Right ventricle myocardium inferior (tissue), 1 donor: ENCODE data around the gene UIMC1. TPM values are rescaled to one million over a fixed set of nuclear protein-coding genes. Genes with fewer than 3 reads are reported as not detected.

Experiments
- ATAC-seq: fragments of 200-7000 bp; cut with Tn5 transposase; one replicate; pipeline ENCODE4 v1.9.1; 2020; ENCODE audit warnings: mild to moderate bottlenecking, moderate library complexity
- DNase-seq: peaks from one replicate; pipeline ENCODE4 v3.0.0; 2021; ENCODE audit errors: missing footprints
- intact Hi-C: fragments of 100-400 bp; cut with DNase I; formaldehyde crosslinking; loops from one replicate; pipeline ENCODE4 v1.11.0; 2022
- total RNA-seq: library from RNA; stranded (reverse); fragmentation: NEBNext Ultra II Directional; extraction: Animal tissue kit (Norgen Biotek cat#: 25700); gene quantifications from one replicate; pipeline ENCODE4 v1.2.1, GENCODE V29; 2021
- donor health status: DM: no; HTN: yes; CAD: no; lungs with severe emphysema.

UIMC1 gene
- total RNA-seq, 1 donor from 2014 or later = 34.3 TPM

GRCh38 chr5:176980818-176981217 lies 25.8 kb downstream of the UIMC1 start:
- intact Hi-C loops = no loop called here
- DNase-seq (no peak), ATAC-seq (no peak)

- ATAC-seq (no peak), DNase-seq (no peak)
- intact Hi-C loops = no loop called here
Observed at GRCh38 chr5:176979669-176980068, 26.9 kb downstream of the UIMC1 start.

- ATAC-seq (no peak), DNase-seq (no peak)
- intact Hi-C loops = no loop called here
Observed at GRCh38 chr5:176965633-176966032, 40.9 kb downstream of the UIMC1 start.

- intact Hi-C loops = loop anchor here (2.0 kb wide), 1 partner anchor 298 kb away; no protein-coding TSS in a partner anchor
- ATAC-seq = no peak
Observed at GRCh38 chr5:176959051-176959450, 47.5 kb downstream of the UIMC1 start.

GRCh38 chr5:176956756-176957155 lies 49.8 kb downstream of the UIMC1 start:
- ATAC-seq = no peak
- DNase-seq = no peak
- intact Hi-C loops = no loop called here

More at GRCh38 chr5:176959051-176959450, 47.5 kb downstream of the UIMC1 start:
- no peak for DNase-seq

- no peak for DNase-seq
- ATAC-seq = no peak
- intact Hi-C loops = no loop called here
Observed at GRCh38 chr5:176955895-176956294, 50.7 kb downstream of the UIMC1 start.

- intact Hi-C loops = no loop called here
- no peak for DNase-seq
- ATAC-seq = no peak
Observed at GRCh38 chr5:176954050-176954449, 52.5 kb downstream of the UIMC1 start.

- DNase-seq = no peak
- ATAC-seq = no peak
- intact Hi-C loops = no loop called here
Observed at GRCh38 chr5:176952531-176953193, 53.9 kb downstream of the UIMC1 start.

GRCh38 chr5:176948458-176948857 lies 58.1 kb downstream of the UIMC1 start:
- intact Hi-C loops = no loop called here
- ATAC-seq (no peak), DNase-seq (no peak)

- DNase-seq (no peak), ATAC-seq (no peak)
- intact Hi-C loops = no loop called here
Observed at GRCh38 chr5:176947847-176948246, 58.7 kb downstream of the UIMC1 start.

- ATAC-seq = peak; percentile 89
- DNase-seq = no peak
- intact Hi-C loops = no loop called here
Observed at GRCh38 chr5:176944268-176944667, 62.3 kb downstream of the UIMC1 start.

GRCh38 chr5:176943816-176944215 lies 62.8 kb downstream of the UIMC1 start:
- intact Hi-C loops = no loop called here
- no peak for ATAC-seq
- DNase-seq = no peak

GRCh38 chr5:176941951-176942350 lies 64.6 kb downstream of the UIMC1 start:
- intact Hi-C loops = no loop called here
- ATAC-seq = no peak

GRCh38 chr5:176938472-176938871 lies 68.1 kb downstream of the UIMC1 start:
- DNase-seq (no peak), ATAC-seq (no peak)
- intact Hi-C loops = no loop called here

More at GRCh38 chr5:176941951-176942350, 64.6 kb downstream of the UIMC1 start:
- peak; percentile 46 for DNase-seq

GRCh38 chr5:176935017-176935416 lies 71.6 kb downstream of the UIMC1 start:
- intact Hi-C loops = no loop called here
- ATAC-seq = no peak
- no peak for DNase-seq

GRCh38 chr5:176934309-176934930 lies 72.2 kb downstream of the UIMC1 start:
- intact Hi-C loops = no loop called here
- ATAC-seq (no peak), DNase-seq (no peak)

- intact Hi-C loops = no loop called here
- DNase-seq (no peak), ATAC-seq (no peak)
Observed at GRCh38 chr5:176929654-176930053, 76.9 kb downstream of the UIMC1 start.

- intact Hi-C loops = no loop called here
- DNase-seq = no peak
- ATAC-seq = no peak
Observed at GRCh38 chr5:176927562-176927961, 79.0 kb downstream of the UIMC1 start.

- no peak for ATAC-seq
- DNase-seq = no peak
- intact Hi-C loops = no loop called here
Observed at GRCh38 chr5:176922817-176923216, 83.8 kb downstream of the UIMC1 start.

- DNase-seq = no peak
- no peak for ATAC-seq
- intact Hi-C loops = no loop called here
Observed at GRCh38 chr5:176921714-176922113, 84.9 kb downstream of the UIMC1 start.

- intact Hi-C loops = no loop called here
- DNase-seq (no peak), ATAC-seq (no peak)
Observed at GRCh38 chr5:176918613-176919012, 88.0 kb downstream of the UIMC1 start.
